GM19035 (cell line): ENCODE results near the gene KRT2.

ENCODE experiments used
- ATAC-seq: cut with Tn5 transposase; IDR thresholded peaks from one replicate; pipeline ENCODE4 v1.9.1; 2021; ENCODE audit not compliant: unreplicated experiment

Gene KRT2

DNA sequence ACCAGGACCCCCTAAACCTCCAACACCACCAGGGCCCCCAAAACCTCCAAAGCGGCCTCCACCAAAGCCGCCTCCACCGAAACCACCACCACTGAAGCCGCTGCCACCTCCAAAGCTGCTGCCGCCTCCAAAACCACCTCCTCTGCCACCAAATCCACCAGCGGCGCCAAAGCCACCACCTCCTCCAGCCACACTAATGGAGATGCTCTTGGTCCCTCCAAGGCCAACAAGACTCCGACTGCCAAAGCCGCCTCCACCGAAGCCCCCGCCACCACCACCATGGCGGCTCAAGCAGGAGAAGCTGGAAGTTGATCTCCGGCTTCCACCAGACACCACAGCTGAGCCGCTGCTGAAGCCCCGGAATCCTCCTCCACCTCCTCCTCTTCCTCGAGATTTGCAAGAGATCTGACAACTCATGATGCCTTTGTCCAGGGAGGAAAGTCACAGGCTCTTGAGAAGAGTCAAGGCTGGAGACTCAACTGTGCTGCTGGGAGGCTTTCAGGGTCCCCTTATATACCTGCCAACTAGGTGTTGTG, at the start of gene KRT2:
Gene KRT2, minus strand, starts transcription at position 486 of the 536 bp plus-strand sequence. Its CDS starts 69 bp downstream, at position 417.
- no peak for ATAC-seq

DNA sequence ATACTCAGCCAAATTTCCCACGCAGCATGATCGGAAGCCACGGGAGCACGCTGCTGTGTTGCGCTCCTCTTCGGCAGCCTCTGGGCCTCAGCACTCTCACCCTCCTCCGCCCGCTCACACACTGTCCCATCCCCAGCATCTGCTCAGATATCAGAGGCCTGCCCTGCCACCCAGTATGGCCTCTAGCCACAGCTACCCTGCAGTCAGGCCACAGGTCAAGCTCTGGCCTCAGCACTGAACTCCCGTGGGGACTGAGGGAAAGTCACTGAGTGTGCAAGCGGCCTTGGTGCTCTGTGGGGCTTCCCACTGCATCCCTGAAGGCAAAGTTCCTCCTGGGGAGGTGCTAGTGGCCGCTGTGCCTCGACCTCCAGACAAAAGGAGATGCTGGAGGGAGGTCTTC, 49.3 kb upstream of the KRT2 start:
- ATAC-seq: no peak

DNA sequence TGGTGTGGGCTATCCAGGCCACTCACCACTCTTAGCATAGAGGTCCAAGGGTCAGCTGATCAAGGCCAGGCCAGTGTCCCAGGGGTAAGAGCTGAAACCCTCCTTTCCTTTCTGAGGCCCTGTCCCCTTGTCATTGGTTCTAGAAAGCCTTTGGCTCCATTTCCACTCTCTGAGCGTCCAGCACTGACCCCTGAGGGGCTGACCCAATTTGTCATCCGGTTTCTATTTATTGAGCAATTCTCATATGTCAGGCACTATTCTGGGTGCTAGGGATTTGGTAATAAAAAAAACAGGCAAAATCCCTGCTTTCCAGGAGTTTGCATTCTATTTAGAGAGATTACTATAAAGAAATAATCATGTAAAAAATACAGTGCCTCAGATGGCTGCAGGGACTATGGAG, 47.9 kb upstream of the KRT2 start:
- ATAC-seq: no peak

DNA sequence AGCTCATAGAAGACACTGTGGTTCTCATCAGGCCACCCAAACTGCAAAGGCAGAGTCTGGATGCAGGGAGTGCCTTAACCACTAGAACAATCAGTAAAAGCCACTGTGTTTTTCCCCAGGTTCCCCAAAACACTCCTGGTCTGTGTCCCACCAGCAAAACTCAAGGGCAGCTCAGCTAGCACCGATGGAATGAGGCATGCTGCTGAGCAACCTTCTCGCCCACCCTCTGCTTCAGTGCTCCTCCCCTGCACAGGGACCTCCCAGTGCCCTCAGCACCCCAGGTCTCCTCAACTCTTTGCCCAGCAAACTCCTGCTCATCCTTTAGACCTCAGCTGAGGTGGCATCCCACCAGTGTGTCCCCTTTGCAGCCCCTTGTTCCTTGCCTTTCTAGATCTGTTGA, 47.4 kb upstream of the KRT2 start:
- no peak for ATAC-seq

DNA sequence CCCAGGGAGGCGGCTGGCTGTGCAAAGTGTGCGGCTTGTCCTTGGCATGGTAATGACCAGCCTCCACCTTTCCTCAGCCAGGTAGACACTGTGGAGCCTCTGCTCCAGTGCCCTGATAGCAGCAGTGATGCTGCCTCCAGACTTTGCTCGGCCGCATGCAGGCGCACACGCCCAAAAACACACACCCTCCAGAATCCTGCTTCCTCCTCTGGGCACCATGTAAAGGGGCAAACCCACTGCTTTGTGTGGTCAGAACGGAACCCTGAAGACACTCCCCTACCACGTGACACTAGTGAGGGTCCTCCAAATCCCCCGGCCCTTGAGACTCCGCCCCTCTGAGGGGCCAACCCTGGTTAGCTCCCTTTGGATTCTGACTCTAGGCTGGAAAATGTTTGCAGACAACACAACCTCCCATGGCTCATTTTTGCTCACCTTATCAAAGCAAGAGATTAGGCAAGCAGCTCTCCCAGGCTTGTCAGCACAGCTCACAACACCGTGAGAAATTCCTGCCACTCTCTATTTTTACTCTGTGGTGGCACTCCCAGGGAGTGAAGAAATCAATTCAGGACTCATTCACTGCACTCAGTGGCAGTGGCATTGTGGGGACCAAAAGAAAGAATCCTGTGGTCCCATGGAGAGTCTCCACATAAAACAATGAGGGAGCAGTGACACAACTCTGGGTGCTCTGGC, 46.8 kb upstream of the KRT2 start:
- ATAC-seq: no peak

DNA sequence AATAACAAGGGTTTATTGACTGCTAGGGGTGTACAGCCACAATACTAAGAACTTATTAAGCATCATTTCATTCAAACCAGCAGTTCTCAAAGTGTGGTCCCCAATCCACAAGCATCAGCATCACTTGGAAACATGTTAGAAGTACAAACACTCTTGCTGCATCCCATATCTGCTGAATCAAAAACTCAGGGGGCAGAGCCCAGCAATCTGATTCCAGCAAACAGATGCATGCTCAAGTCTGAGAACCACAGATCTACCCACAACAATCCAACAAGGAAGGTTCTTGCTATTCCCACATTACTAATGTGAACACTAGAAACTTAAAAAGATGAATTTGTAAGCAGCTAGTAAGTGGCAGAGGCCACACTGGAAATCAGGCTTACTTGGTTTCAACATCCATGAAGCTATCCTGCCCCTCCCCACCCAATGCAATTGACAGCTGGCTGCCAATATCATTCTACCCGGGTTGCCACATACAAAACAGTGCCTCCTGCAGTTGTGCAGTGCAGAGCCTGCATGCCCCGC, 45.1 kb upstream of the KRT2 start:
- no peak for ATAC-seq

DNA sequence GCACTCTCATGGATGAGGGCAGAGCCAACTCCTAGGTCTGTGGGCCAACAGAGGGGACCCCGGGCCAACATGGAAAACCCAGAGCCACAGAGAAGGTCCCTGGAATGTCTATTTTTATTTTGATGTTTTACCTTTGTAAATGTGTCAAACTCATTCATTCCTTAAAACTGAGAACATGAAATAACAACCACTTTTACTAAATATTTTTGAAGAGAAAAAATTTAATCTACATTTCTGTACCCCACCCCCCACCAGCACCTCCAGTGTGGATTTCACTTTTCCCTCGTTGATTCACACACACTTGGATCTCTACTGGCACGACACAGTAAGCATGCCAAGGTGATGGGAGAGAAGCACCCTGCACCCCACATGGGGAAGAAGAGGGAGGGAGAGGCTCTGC, 44.6 kb upstream of the KRT2 start:
- ATAC-seq: no peak

DNA sequence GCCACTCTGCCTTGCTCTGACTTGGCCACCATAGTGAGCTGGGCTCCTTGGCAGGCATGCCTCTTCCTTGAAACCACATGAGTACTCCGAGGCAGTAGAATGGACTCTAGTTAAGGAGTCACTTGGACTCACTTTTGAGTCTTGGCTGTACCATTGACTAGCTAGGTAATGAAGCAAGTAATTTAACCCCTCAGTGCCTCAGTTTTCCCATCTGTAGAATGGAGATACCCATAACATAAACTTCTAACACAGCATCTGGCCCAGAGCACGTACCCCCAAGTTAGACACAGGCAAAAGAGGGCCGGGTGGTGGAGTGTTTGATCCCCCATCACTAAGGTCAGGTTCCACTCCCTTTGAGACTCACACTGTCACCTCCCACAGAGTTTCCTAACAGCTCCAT, 43.0 kb upstream of the KRT2 start:
- ATAC-seq: no peak

DNA sequence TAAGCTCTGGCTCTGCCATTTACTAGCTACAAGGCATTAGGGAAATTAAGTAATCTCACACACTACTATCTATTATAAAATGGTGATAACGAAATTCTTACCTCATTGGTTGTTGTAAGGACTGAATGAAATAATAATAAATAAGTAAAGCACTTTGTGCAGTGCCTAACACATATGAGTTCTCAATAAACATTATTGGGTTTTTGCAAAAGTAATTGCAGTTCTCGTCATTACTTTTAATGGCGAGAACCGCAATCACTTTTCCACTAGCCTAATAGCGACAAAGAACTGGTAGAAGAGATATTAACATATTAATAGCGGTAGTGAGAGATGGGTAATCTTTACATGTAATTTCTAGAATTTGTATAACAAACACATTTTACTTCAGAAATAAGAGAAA, 42.1 kb upstream of the KRT2 start:
- no peak for ATAC-seq

DNA sequence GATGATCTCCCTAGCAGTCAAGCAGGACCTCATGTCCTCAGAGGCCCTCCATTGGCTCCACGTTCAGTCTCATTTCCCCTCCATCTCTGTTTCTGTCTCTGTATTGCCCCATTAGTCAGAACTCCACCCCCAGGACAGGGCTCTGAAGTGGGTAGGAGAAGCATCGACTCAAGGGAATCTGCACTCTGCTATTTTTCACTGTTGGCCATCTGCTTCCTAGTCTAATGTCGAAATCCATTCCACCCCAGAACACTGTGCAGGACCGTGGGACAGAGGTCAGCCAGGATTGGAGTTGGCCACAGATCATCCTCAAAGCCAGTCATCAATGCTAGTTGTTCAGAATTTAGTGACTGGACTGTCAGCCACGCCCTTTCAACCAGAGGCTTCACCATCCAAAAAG, 41.2 kb upstream of the KRT2 start:
- no peak for ATAC-seq

DNA sequence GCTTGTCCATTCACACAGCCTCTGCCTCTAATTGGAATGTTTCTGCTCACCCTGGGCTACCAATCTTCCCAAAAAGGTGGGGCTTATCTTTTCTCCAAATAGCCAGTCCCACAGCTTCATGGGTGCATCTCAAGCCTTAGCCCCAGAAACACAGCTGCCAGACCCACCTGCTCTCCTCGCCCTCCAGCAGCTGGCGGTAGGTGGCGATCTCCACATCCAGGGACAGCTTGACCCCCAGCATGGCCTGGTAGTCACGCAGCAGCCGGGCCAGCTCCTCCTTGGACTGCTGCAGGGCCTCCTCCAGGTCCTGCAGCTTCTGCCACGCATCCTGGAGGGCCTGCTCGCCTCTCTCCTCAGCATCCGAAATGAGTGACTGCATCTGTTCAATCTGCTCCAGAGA, 40.2 kb upstream of the KRT2 start:
- no peak for ATAC-seq

DNA sequence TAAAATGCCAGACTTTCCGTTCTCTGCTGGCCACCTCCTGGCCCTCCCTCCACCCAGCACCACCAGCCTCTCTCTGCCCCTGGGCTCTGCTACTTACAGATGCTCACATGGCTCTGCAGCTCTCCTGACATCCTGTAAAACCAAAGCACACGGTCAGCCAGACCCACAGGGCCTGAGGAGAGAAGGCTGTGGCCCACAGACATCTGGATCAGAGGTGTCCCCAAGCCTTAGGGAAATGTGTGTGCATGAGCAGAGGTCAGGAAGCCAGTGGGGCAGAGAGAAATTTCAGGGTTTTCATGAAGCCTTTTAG, 39.8 kb upstream of the KRT2 start:
- ATAC-seq: no peak

DNA sequence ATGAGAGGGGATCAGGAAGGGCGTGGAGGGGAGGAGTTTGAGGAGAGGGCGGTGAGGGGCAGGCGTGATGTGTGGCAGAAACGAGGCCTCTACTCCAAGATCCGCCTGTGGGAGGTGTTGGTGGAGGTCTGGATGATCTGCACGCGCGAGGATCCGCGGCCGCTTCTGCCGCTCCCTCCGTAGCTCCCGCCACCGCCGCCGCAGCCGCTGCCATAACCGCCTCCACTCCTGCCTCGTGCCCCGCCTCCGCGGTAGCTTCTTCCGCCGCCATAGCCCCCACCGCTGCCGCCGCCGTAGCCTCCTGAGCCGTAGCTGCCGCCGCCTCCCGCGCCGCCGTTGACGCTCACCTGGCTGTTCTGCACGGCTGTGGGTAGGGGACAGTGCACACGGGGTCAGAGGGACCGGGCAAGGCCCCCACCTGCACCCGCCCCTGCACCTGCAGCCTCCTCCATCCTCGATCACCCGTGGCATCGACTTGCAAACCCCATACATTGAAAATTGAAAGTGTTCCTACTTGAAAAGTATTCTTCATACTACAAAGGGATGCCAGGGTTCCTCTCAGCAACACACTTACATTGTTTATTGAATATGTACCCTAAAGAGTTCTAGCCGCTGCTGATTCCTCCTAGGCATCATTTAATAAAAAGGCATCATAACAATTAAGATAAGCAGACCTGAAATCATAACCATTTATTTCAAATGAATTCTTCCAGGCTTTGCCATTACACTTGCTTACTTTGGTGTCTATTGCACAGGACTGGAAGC, 39.2 kb upstream of the KRT2 start:
- no peak for ATAC-seq

DNA sequence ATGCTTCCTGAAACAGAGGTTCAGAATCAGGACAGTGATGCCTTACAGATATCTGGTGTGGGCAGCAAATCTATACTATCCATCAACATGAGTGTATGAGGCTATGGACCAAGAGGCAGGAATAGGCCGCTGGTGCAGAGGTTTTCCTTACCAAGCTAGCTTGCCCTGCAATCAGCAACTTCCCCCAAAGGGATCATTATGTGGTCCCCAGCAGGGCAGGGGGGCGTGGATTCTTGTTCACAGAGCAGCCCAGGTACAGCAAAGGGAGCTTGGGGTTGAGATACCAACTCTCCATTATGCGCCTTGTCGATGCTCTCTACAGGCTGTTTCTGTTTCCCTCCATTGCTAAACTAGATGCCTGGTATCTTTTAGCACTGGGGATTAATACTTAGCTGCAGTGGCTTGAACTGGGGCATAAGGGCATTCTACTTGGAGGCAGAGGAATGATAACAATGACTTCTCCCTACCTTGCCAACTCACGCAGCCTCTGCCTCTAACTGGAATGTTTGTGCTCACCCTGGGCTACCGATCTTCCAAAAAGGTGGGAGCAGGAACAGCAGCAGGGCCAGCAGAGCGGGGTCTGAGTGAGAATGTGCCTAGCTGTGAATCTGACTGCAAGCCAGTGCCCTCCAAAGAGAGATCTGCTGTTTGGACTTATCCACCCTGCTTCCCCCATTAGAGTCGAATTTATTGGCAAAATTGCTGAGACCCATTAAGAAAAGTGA, 38.5 kb upstream of the KRT2 start:
- ATAC-seq: no peak

DNA sequence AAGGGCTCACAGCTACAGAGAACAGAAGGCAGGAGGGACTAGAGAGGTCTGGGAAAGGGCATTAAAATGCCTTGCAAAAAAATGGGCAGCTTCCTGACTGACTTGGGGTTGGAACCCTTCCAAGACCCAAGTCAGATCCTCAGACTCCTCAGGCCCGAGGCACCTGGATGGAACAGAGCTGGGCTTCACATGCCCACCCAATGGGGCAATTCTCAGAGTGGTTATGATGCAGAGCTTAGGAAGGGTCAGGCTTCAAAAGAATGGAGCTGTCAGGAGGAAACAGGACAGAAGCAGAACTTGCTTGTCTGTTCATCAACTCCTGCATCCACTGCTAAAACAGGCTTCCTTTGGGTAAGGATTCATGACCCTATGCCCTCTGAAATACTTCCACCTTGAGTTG, 37.9 kb upstream of the KRT2 start:
- no peak for ATAC-seq

DNA sequence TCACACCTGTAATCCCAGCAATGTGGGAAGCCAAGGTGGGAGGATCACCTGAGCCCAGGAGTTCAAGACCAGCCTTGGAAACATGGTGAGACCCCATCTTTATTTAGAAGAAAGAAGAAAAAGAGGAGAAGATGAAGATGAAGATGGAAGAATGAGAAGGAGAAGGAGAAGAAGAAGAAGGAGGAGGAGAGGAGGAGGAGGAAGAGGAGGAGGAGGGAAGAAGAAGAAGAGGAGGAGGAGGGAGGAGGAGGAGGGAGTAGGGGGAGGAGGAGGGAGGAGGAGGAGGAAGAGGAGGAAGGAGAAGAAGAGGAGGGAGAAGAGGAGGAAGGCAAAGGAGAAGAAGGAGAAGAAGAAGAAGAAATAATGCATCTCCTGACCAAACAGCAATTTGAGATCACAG, 37.2 kb upstream of the KRT2 start:
- no peak for ATAC-seq

DNA sequence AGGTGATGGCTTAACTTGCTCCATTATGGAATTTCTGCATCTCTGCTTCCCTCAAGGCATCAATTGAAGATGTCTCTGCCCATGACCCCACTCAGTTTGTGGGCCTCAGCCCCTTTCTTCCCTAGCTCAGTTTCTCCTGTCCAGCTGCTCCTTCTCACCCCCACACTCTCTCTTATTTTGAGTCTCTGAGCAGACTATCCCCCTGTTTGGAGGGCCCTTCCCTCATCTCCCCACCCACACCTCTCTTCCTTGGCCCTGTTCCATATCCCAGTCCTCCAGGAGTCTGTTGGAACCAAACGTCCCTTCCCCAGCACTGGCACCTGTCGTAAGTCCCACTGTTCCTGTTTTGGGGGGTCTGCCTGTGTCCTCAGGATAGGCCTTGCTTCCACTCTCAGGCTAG, 36.5 kb upstream of the KRT2 start:
- no peak for ATAC-seq

DNA sequence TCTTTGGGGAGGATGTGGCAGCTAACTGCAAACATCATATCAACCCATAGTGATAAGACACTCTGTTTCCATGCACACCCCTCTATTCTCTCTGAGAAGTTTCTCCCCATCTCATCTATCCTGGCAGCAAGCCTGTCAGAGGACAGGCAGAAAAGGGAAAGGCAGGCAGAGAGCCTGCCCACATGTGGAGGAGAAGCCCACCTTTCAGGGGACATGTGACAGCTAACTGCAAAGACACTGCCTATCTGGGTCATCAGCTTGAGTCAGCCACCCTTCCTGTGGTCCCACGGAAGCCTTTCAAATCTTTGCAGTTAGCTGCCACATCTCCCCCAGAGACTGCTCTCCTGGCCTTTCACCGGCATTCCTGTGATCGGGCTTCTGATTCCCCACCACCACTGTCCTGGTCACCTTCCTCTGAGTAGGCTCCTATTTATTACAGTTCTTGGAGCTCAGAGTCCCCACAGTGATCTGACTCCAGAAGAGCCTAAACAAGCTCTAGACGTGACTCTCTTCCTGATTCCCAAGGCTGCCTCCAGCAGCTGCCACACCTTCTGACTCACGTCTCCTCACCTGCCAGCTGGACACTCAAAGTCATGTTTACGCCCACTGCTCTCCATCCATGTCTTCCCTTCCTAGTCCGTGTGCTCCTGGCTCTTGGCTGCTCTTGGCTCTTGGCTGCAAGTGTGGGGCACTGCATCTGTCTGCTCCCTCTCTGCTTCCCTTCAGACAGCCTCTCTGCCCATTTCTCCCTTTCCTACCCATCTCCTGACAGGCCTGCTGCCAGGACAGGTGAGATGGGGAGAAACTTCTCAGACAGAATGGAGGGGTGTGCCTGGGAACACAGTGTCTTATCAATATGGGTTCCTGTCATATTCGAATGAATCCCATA, 35.7 kb upstream of the KRT2 start:
- no peak for ATAC-seq

DNA sequence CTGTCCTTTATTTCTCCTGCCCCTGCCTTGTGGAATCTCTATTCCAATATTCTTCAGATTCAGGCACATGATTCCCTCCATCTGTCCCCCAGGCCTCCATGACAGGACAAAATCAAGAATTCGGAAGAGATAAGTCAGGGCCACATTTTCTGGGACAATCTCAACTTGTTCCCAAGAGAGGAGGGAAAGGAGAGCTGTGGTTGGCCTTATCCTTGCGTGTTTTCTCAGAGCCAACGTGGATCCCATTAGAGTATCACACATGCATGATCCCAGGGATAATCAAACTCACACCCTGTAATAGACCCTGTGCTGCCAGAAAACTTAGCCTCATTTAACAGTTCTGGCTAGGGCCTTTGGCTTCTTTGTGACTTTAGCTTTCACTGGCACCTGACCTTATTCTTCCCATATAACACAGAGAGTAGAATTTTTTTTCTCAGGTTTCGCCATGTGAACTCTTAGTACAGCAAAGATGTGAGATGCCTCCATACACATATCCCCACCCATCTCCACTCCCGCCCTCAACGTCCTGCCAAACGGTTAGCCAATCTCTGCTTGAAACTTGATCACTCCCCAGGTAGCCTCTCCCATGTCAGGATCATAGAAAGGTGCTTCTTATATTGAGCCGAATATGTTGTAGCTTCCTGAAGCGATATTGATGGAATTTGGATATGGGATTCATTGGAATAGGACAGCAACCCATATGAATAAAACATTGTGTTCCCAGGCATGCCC, 34.9 kb upstream of the KRT2 start:
- ATAC-seq: no peak

DNA sequence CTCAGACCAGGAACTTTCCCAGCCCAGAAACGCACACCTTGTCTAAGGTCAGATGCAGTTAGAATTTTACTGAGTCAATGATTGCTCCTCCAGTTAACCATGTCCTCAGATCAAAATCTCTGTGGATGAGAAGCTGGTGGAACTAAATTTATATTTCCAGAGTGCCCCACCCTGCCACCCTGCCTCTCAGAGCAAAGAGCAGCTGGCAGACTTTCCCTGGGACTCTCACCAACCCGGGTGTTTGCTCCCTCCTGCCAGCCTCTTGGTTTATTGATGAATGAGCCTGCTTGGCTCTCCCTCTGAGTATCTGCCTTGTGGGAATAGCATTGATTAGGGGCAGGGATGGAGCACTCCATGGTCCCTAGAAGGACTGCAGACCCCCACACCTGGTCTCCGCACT, 34.1 kb upstream of the KRT2 start:
- ATAC-seq: no peak
